Heart right ventricle (tissue), 16 donors: ENCODE measurements around the gene YPEL2. TPM values are rescaled to one million over a fixed set of nuclear protein-coding genes. Genes with fewer than 3 reads are reported as not detected.

Source experiments
- ATAC-seq, 8 donors: fragments of 200-7000 bp; cut with Tn5 transposase; one replicate each; pipeline ENCODE4 v1.9.1; 2020; ENCODE audit warnings: mild to moderate bottlenecking in 8 of 8, moderate library complexity in 8 of 8, moderate number of reproducible peaks in 1 of 8
- DNase-seq, 2 donors: peaks; one replicate each; pipeline ENCODE4 v3.0.0-alpha.2; 2020
- H3K27ac ChIP-seq, 10 donors: fragments of 200-600 bp; sonication (generic) in 2 of 10; one replicate each; pipeline versions ENCODE4 v1.5.0 to v1.8.0; 2020 to 2022; ENCODE audit warnings: mild to moderate bottlenecking in 3 of 10
- H3K27me3 ChIP-seq, 7 donors: fragments of 200-600 bp; one replicate each; pipeline ENCODE4 v1.8.0; 2021 to 2022; ENCODE audit warnings: mild to moderate bottlenecking in 2 of 7
- H3K36me3 ChIP-seq, 9 donors: fragments of 200-600 bp; sonication (generic) in 1 of 9; one replicate each; pipeline versions ENCODE4 v1.5.0 to v1.8.0; 2020 to 2022; ENCODE audit warnings: mild to moderate bottlenecking in 2 of 9
- H3K4me1 ChIP-seq, 9 donors: fragments of 200-600 bp; sonication (generic) in 1 of 9; one replicate each; pipeline versions ENCODE4 v1.5.0 to v1.8.0; 2020 to 2022; ENCODE audit warnings: mild to moderate bottlenecking in 4 of 9
- H3K4me3 ChIP-seq, 10 donors: fragments of 200-600 bp; sonication (generic) in 2 of 10; one replicate each; pipeline versions ENCODE4 v1.5.0 to v1.8.0; 2020 to 2022; ENCODE audit warnings: mild to moderate bottlenecking in 7 of 10, moderate library complexity in 2 of 10
- H3K9me3 ChIP-seq, 11 donors: fragments of 200-600 bp in 10 of 11; sonication (generic) in 2 of 11; one replicate each; pipeline versions ENCODE4 v1.5.0 to v1.8.0; 2013 to 2022; ENCODE audit warnings: mild to moderate bottlenecking in 2 of 11, control low read depth in 1 of 11, moderate library complexity in 1 of 11
- WGBS, 2 donors: extraction: QIAGEN DNeasy Blood & Tissue Kit; methylation state at CpG; one replicate each; pipeline ENCODE4 v1.1.7; 2013; ENCODE audit warnings: inconsistent platforms in 1 of 2; 5-methylcytosine and 5-hydroxymethylcytosine counted together
- intact Hi-C, 10 donors: fragments of 100-400 bp; cut with DNase I; formaldehyde crosslinking; loops; one replicate each; pipeline versions ENCODE4 v1.11.1 to v1.14.2; 2022
- polyA plus RNA-seq, 2 donors: library from polyadenylated mRNA; stranded (reverse); fragments of 200-250 nt; gene quantifications; one replicate each; pipeline ENCODE4 v1.2.3, GENCODE V29; 2013
- total RNA-seq, 10 donors: library from RNA; stranded (reverse); fragmentation: NEBNext Ultra II Directional in 3 of 10; extraction: Animal tissue kit (Norgen Biotek cat#: 25700) in 3 of 10; gene quantifications; one replicate each; pipeline versions ENCODE4 v1.2.1 to v1.2.4, GENCODE V29; 2021 to 2023
- TF ChIP-seq, protein P1 (sequence below), 9 donors: fragments of 200-600 bp; sonication (generic) in 2 of 9; IDR thresholded peaks; one replicate each; pipeline versions ENCODE4 v1.5.0 to v1.8.0; 2021 to 2022; ENCODE audit warnings: antibody characterized with exemption in 9 of 9, mild to moderate bottlenecking in 5 of 9, moderate library complexity in 1 of 9
- donor health status: Arrhythmogenic right ventricular cardiomyopathy.
- donor health status: ischemic (EF 13 %, LVEDD 7.1; RV severe dilation, severe dysfunction).
- donor health status: healthy with polysubstance abuse.
- donor health status: DM: no; HTN: yes; CAD: no.
- donor health status: DM: no; HTN: no; CAD: no.
- donor health status: ischemic (EF 25% LVEDD 6.9; RV normal size, moderate dysfunction).
- donor health status: ischemic (EF 25% LVEDD 5.7; RV mildly dilated, moderate dysfunction).
- donor health status: healthy.
- donor health status: DM: yes; HTN: yes; CAD: no.
- donor health status: Ischemic cardiomyopathy.
- donor health status: ischemic (EF 35%, LVEDD 5.7; RV mildly dilated, moderate dysfunction).
- donor health status: nonischemic (EF 11% LVEDD 7.7; RV severe dilation, severe dysfunction).
- donor health status: DM: yes; HTN: yes; CAD: no.
- donor health status: PGD.
- donor health status: ischemic (EF 29% LVEDD 5.4; RV normal size, mild dysfunction).
- donor health status: nonischemic (EF 23%, LVEDD 6.1; RV moderate dilation, normal function).

The YPEL2 gene
- total and polyA plus RNA-seq, 12 donors = 5.0 to 57.1 (median 36.5) TPM

DNA sequence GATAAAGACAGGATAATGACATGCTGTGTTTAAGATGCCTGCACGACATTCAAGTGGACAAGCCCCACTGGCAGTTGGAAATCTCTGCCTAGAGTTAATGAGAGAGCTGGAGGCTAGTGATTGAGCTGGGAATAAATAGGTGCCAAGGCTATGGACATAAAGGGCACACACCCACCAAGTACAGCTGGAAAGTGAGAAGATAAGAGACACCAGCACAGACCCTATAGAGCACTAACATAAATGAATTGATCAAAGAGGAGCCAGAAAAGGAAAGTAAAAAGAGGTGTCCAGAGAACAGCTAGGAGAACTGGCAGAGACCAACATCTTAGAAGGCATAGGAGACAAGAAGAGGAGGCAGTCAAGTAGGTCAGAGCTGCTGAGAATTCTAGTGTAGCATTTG lies 101.2 kb downstream of the YPEL2 start:
- no peak for ATAC-seq
- H3K27ac ChIP-seq = no peak overlapping the region
- H3K36me3 ChIP-seq = no peaks in the 10 kb centered on the region
- peaks cover 1 to 57% (median 26%) of the 10 kb centered on the region in 9 donors for H3K4me1 ChIP-seq
- peaks cover 0 to 8% (median 0%) of the 10 kb centered on the region in 11 donors for H3K9me3 ChIP-seq
- intact Hi-C loops = no loop called here
- no peak overlapping the region for H3K4me3 ChIP-seq
- TF ChIP-seq, protein P1, sequence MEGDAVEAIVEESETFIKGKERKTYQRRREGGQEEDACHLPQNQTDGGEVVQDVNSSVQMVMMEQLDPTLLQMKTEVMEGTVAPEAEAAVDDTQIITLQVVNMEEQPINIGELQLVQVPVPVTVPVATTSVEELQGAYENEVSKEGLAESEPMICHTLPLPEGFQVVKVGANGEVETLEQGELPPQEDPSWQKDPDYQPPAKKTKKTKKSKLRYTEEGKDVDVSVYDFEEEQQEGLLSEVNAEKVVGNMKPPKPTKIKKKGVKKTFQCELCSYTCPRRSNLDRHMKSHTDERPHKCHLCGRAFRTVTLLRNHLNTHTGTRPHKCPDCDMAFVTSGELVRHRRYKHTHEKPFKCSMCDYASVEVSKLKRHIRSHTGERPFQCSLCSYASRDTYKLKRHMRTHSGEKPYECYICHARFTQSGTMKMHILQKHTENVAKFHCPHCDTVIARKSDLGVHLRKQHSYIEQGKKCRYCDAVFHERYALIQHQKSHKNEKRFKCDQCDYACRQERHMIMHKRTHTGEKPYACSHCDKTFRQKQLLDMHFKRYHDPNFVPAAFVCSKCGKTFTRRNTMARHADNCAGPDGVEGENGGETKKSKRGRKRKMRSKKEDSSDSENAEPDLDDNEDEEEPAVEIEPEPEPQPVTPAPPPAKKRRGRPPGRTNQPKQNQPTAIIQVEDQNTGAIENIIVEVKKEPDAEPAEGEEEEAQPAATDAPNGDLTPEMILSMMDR (IDR thresholded peaks at IDR 0.05) = no peak
- 81 to 83% methylated on average over 1 of the region's 1 CpG for WGBS, 2 donors
- no peaks in the 10 kb centered on the region for H3K27me3 ChIP-seq
- DNase-seq = no peak

DNA sequence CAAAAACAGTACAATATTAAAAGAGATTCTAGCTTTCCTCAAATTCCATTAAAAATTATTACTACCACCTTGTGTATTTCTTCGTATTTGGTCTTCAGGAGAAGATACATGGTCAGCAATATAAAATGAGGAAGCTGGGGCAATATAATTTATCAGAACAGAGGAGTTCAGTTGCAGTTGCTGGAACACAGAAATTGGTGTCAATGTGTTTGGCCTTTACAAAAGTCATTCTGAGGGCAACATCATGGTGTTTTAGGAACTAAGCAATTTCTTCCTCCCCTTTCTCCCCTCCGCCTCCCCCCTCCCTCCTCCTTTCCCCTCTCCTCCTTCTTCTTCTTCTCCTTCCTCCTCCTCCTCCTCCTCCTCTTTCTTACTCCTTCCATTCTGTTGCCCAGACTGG lies 102.1 kb downstream of the YPEL2 start:
- Histone ChIP-seq H3K4me3 (no peak overlapping the region), H3K9me3 (peaks cover 0 to 8% (median 0%) of the 10 kb centered on the region in 11 donors), H3K27me3 (no peaks in the 10 kb centered on the region), H3K36me3 (no peaks in the 10 kb centered on the region), H3K27ac (peak overlapping the region in 1 of 10 donors; percentile 21), H3K4me1 (peaks cover 0 to 57% (median 23%) of the 10 kb centered on the region in 9 donors)
- no peak for ATAC-seq
- intact Hi-C loops = no loop called here
- 81 to 90% methylated on average over 2 of the region's 2 CpGs for WGBS, 2 donors
- DNase-seq = no peak
- TF ChIP-seq, protein P1 (IDR thresholded peaks at IDR 0.05) = no peak

DNA sequence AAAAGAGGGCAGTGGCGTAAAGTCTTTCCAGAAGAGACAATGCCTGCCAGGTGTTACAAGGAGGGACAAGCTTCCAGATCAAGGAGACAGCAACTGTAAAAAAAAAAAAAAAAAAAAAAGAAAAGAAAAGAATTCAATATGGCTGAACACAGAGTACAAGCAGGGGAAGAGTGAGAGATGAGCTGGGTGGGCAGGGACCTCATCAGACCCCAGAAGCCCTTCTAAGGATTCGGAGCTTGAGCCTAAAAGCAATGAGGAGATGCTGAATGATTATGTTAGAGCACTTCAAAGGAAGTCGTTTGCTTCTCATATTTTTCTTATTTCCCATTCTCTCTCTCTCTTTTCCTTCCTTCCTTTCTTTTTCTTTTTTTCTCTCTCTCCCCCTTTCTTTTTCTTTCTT lies 103.0 kb downstream of the YPEL2 start:
- ATAC-seq (no peak), DNase-seq (no peak)
- WGBS, 2 donors = 85 to 88% methylated on average over 3 of the region's 3 CpGs
- H3K27me3 ChIP-seq = no peaks in the 10 kb centered on the region
- TF ChIP-seq, protein P1 (IDR thresholded peaks at IDR 0.05) = no peak
- H3K4me3 ChIP-seq = no peak overlapping the region
- peaks cover 0 to 8% (median 0%) of the 10 kb centered on the region in 11 donors for H3K9me3 ChIP-seq
- intact Hi-C loops = no loop called here
- peaks cover 0 to 62% (median 22%) of the 10 kb centered on the region in 9 donors for H3K4me1 ChIP-seq
- H3K27ac ChIP-seq = no peak overlapping the region
- no peaks in the 10 kb centered on the region for H3K36me3 ChIP-seq

DNA sequence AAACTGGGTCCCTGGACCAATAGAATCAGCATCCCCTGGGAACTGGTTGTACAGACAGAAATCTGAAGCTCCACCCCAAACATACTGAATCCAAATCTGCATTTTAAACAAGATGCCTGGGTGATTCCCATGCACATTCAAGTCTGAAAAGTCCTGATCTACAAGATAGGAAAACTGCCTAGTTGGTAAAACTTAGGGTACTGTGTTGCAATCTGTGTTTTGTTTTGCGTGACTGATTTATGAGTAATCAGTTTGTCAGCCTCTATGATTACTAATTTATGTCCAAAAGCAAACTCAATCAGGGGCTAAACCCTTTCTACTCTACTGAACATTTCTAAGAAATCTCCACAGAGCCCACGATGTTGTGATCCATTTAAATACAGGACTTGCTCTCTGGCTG lies 103.8 kb downstream of the YPEL2 start:
- peak overlapping the region in 1 of 10 donors; percentile 29 for H3K27ac ChIP-seq
- H3K4me3 ChIP-seq = no peak overlapping the region
- H3K4me1 ChIP-seq = peaks cover 2 to 70% (median 31%) of the 10 kb centered on the region in 9 donors
- no peaks in the 10 kb centered on the region for H3K27me3 ChIP-seq
- intact Hi-C loops = loop anchor here in 3 of 10 donors (5.0 kb wide), 3 partner anchors 68 to 123 kb away; no protein-coding TSS in a partner anchor
- TF ChIP-seq, protein P1 (IDR thresholded peaks at IDR 0.05) = no peak
- peaks cover 0 to 8% (median 0%) of the 10 kb centered on the region in 11 donors for H3K9me3 ChIP-seq
- DNase-seq = no peak
- peak in 1 of 8 donors; percentile 34 for ATAC-seq
- no peaks in the 10 kb centered on the region for H3K36me3 ChIP-seq
- WGBS, 2 donors = 36 to 70% methylated on average over 2 of the region's 2 CpGs
